ENCODE data around the gene HPS3. TPM values are rescaled to one million over a fixed set of nuclear protein-coding genes. Genes with fewer than 3 reads are reported as not detected.

HPS3 gene
- total RNA-seq, 1 experiment from 2014 or later = 20.9 TPM

DNA sequence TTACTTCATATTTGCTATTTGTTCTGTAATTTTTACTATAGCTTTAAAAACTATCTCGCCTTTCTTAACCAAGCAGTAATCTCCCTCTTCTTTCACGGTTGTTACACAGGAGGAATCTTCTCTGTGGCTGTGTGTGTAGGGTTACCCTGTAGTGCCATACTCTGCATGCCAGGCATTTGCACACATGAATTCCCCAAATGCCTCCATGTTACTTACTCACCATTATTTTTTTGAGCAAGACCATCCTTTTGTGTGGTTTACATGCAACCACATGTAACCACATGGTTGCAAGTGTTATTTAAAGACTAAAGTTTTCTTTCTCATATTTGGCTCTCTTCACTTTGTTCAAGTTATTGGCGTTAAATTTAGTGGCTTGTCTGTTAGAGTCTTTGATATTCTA lies 45.5 kb downstream of the HPS3 start:
- intact Hi-C loops (cut with micrococcal nuclease; ENCODE audit: unreplicated experiment) = no loop called here
- Histone ChIP-seq H3K4me1 (no peaks in the 10 kb centered on the region; the same call in 1 of the 2 replicates), H3K36me3 (ENCODE audit: control insufficient read depth, insufficient read depth, low read length) (no peaks in the 10 kb centered on the region), H3K9me3 (no peaks in the 10 kb centered on the region), H3K4me3 (ENCODE audit: low read depth, low read length) (no peak overlapping the region), H3K27me3 (replicated peaks; ENCODE audit: control insufficient read depth, insufficient read depth, low read length) (no peaks in the 10 kb centered on the region)
- Mint-ChIP-seq H3K27ac (ENCODE audit: unreplicated experiment) (no peak overlapping the region), H3K9me3 (ENCODE audit: unreplicated experiment) (no peaks in the 10 kb centered on the region), H3K36me3 (ENCODE audit: insufficient read depth, unreplicated experiment) (peaks cover 18% of the 10 kb centered on the region), H3K4me1 (ENCODE audit: low read depth, unreplicated experiment) (peaks cover 6% of the 10 kb centered on the region), H3K27me3 (ENCODE audit: insufficient read depth, unreplicated experiment) (no peaks in the 10 kb centered on the region), H3K4me3 (ENCODE audit: unreplicated experiment) (no peak overlapping the region)
- DNase-seq = no peak
- TF ChIP-seq, protein P1, sequence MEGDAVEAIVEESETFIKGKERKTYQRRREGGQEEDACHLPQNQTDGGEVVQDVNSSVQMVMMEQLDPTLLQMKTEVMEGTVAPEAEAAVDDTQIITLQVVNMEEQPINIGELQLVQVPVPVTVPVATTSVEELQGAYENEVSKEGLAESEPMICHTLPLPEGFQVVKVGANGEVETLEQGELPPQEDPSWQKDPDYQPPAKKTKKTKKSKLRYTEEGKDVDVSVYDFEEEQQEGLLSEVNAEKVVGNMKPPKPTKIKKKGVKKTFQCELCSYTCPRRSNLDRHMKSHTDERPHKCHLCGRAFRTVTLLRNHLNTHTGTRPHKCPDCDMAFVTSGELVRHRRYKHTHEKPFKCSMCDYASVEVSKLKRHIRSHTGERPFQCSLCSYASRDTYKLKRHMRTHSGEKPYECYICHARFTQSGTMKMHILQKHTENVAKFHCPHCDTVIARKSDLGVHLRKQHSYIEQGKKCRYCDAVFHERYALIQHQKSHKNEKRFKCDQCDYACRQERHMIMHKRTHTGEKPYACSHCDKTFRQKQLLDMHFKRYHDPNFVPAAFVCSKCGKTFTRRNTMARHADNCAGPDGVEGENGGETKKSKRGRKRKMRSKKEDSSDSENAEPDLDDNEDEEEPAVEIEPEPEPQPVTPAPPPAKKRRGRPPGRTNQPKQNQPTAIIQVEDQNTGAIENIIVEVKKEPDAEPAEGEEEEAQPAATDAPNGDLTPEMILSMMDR (IDR thresholded peaks at IDR 0.05; ENCODE audit: insufficient read depth in 1 of 2, low read depth in 1 of 2, low read length in 1 of 2, severe bottlenecking in 1 of 2, unreplicated experiment in 1 of 2) = no peak
- no TSS peak for BruUV-seq (replicated peaks)
- ChIA-PET CTCF (no interaction called here), POLR2A (no interaction called here)

DNA sequence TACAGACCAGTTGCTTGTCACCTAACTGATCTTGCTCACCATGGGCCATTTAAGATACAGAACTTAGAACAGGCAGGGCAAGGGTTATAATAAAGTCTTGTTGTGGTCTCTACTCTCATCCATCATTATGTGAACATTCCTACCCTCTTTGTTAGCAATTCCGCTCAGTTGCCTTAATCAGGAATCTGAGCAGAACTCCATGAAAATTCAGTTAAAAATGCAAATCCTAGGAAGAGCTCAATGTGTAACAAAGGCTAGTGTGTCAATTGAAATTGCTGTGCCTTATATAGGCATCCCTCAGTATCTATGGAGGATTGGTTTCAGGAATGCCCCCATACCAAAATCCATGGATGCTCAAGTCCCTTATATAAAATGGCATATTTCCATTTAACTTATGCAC lies 47.7 kb downstream of the HPS3 start:
- H3K27me3 Mint-ChIP-seq (ENCODE audit: insufficient read depth, unreplicated experiment) = no peaks in the 10 kb centered on the region
- H3K4me1 ChIP-seq = no peaks in the 10 kb centered on the region; the same call in 1 of the 2 replicates
- TF ChIP-seq, protein P1 (IDR thresholded peaks at IDR 0.05; ENCODE audit: insufficient read depth in 1 of 2, low read depth in 1 of 2, low read length in 1 of 2, severe bottlenecking in 1 of 2, unreplicated experiment in 1 of 2) = no peak
- intact Hi-C loops (cut with micrococcal nuclease; ENCODE audit: unreplicated experiment) = no loop called here
- no peak for DNase-seq
- BruUV-seq (replicated peaks) = no TSS peak
- no peaks in the 10 kb centered on the region for H3K9me3 Mint-ChIP-seq (ENCODE audit: unreplicated experiment)
- no peaks in the 10 kb centered on the region for H3K9me3 ChIP-seq
- ChIA-PET POLR2A (no interaction called here), CTCF (no interaction called here)
- no peak overlapping the region for H3K27ac Mint-ChIP-seq (ENCODE audit: unreplicated experiment)
- H3K36me3 Mint-ChIP-seq (ENCODE audit: insufficient read depth, unreplicated experiment) = peaks cover 12% of the 10 kb centered on the region
- no peaks in the 10 kb centered on the region for H3K27me3 ChIP-seq (replicated peaks; ENCODE audit: control insufficient read depth, insufficient read depth, low read length)
- no peak overlapping the region for H3K4me3 Mint-ChIP-seq (ENCODE audit: unreplicated experiment)
- H3K4me1 Mint-ChIP-seq (ENCODE audit: low read depth, unreplicated experiment) = peaks cover 6% of the 10 kb centered on the region
- H3K4me3 ChIP-seq (ENCODE audit: low read depth, low read length) = no peak overlapping the region
- H3K36me3 ChIP-seq (ENCODE audit: control insufficient read depth, insufficient read depth, low read length) = no peaks in the 10 kb centered on the region

DNA sequence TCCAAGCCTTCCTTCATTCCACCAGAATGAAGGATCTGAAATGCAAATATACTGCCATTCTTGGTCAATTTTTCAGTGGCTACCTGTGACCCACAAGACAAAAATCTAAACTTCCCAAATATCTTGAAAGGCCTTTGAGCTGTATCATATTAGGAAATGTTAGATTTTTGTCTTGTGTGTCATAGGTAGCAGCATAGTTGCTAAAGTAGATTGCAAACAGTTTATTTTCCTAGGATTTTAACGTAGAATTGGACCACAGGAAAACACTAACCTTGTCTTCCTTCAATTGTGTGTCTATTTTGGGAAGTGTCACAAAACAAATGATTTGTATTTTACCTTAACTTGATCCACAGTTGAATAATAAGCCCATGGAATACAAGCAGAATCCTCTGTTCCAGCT lies 49.8 kb downstream of the HPS3 start:
- DNase-seq = no peak
- no peak overlapping the region for H3K4me3 ChIP-seq (ENCODE audit: low read depth, low read length)
- no peaks in the 10 kb centered on the region for H3K36me3 ChIP-seq (ENCODE audit: control insufficient read depth, insufficient read depth, low read length)
- H3K4me3 Mint-ChIP-seq (ENCODE audit: unreplicated experiment) = no peak overlapping the region
- H3K4me1 Mint-ChIP-seq (ENCODE audit: low read depth, unreplicated experiment) = peaks cover 6% of the 10 kb centered on the region
- H3K9me3 ChIP-seq = no peaks in the 10 kb centered on the region
- no peaks in the 10 kb centered on the region for H3K27me3 ChIP-seq (replicated peaks; ENCODE audit: control insufficient read depth, insufficient read depth, low read length)
- TF ChIP-seq, protein P1 (IDR thresholded peaks at IDR 0.05; ENCODE audit: insufficient read depth in 1 of 2, low read depth in 1 of 2, low read length in 1 of 2, severe bottlenecking in 1 of 2, unreplicated experiment in 1 of 2) = no peak
- BruUV-seq (replicated peaks) = no TSS peak
- H3K27ac Mint-ChIP-seq (ENCODE audit: unreplicated experiment) = no peak overlapping the region
- POLR2A ChIA-PET = no interaction called here
- intact Hi-C loops (cut with micrococcal nuclease; ENCODE audit: unreplicated experiment) = no loop called here
- CTCF ChIA-PET = no interaction called here
- H3K4me1 ChIP-seq = peaks cover 4% of the 10 kb centered on the region
- no peaks in the 10 kb centered on the region for H3K27me3 Mint-ChIP-seq (ENCODE audit: insufficient read depth, unreplicated experiment)
- no peaks in the 10 kb centered on the region for H3K9me3 Mint-ChIP-seq (ENCODE audit: unreplicated experiment)
- H3K36me3 Mint-ChIP-seq (ENCODE audit: insufficient read depth, unreplicated experiment) = peaks cover 4% of the 10 kb centered on the region
